ENCODE results near the gene OR52E1. TPM values are rescaled to one million over a fixed set of nuclear protein-coding genes. Genes with fewer than 3 reads are reported as not detected.

The OR52E1 gene
- total RNA-seq, 1 donor from 2014 or later = not detected

GRCh38 chr11:5088556-5088955, 19.2 kb downstream of the OR52E1 start:
- no peak for DNase-seq (ENCODE audit: extremely low spot score, unreplicated experiment)
- no peaks in the 10 kb centered on the region for H3K4me1 Mint-ChIP-seq (ENCODE audit: unreplicated experiment)
- H3K36me3 Mint-ChIP-seq (ENCODE audit: unreplicated experiment) = no peaks in the 10 kb centered on the region
- TF ChIP-seq CTCF (IDR thresholded peaks at IDR 0.05) = no peak
- H3K9me3 Mint-ChIP-seq (ENCODE audit: unreplicated experiment) = no peaks in the 10 kb centered on the region
- peaks cover 2% of the 10 kb centered on the region for H3K27me3 Mint-ChIP-seq (ENCODE audit: unreplicated experiment)
- H3K27ac Mint-ChIP-seq (ENCODE audit: unreplicated experiment) = no peak overlapping the region
- H3K4me3 Mint-ChIP-seq (ENCODE audit: unreplicated experiment) = no peak overlapping the region

GRCh38 chr11:5090668-5091067, 21.3 kb downstream of the OR52E1 start:
- Mint-ChIP-seq H3K9me3 (ENCODE audit: unreplicated experiment) (no peaks in the 10 kb centered on the region), H3K27me3 (ENCODE audit: unreplicated experiment) (peaks cover 2% of the 10 kb centered on the region), H3K4me3 (ENCODE audit: unreplicated experiment) (no peak overlapping the region), H3K27ac (ENCODE audit: unreplicated experiment) (no peak overlapping the region), H3K4me1 (ENCODE audit: unreplicated experiment) (no peaks in the 10 kb centered on the region), H3K36me3 (ENCODE audit: unreplicated experiment) (no peaks in the 10 kb centered on the region)
- no peak for TF ChIP-seq CTCF (IDR thresholded peaks at IDR 0.05)
- no peak for DNase-seq (ENCODE audit: extremely low spot score, unreplicated experiment)

GRCh38 chr11:5092821-5093585, 23.6 kb downstream of the OR52E1 start:
- no peaks in the 10 kb centered on the region for H3K36me3 Mint-ChIP-seq (ENCODE audit: unreplicated experiment)
- TF ChIP-seq CTCF (IDR thresholded peaks at IDR 0.05) = no peak

GRCh38 chr11:5096011-5096410, 26.6 kb downstream of the OR52E1 start:
- Mint-ChIP-seq H3K4me3 (ENCODE audit: unreplicated experiment) (no peak overlapping the region), H3K27me3 (ENCODE audit: unreplicated experiment) (peaks cover 2% of the 10 kb centered on the region), H3K9me3 (ENCODE audit: unreplicated experiment) (no peaks in the 10 kb centered on the region), H3K4me1 (ENCODE audit: unreplicated experiment) (no peaks in the 10 kb centered on the region), H3K27ac (ENCODE audit: unreplicated experiment) (no peak overlapping the region), H3K36me3 (ENCODE audit: unreplicated experiment) (no peaks in the 10 kb centered on the region)
- no peak for TF ChIP-seq CTCF (IDR thresholded peaks at IDR 0.05)
- no peak for DNase-seq (ENCODE audit: extremely low spot score, unreplicated experiment)

More at GRCh38 chr11:5092821-5093585, 23.6 kb downstream of the OR52E1 start:
- Mint-ChIP-seq H3K27me3 (ENCODE audit: unreplicated experiment) (no peaks in the 10 kb centered on the region), H3K27ac (ENCODE audit: unreplicated experiment) (no peak overlapping the region), H3K9me3 (ENCODE audit: unreplicated experiment) (no peaks in the 10 kb centered on the region), H3K4me3 (ENCODE audit: unreplicated experiment) (no peak overlapping the region), H3K4me1 (ENCODE audit: unreplicated experiment) (no peaks in the 10 kb centered on the region)
- DNase-seq (ENCODE audit: extremely low spot score, unreplicated experiment) = no peak

GRCh38 chr11:5102246-5102645, 32.9 kb downstream of the OR52E1 start:
- Mint-ChIP-seq H3K4me1 (ENCODE audit: unreplicated experiment) (no peaks in the 10 kb centered on the region), H3K36me3 (ENCODE audit: unreplicated experiment) (no peaks in the 10 kb centered on the region), H3K9me3 (ENCODE audit: unreplicated experiment) (no peaks in the 10 kb centered on the region), H3K4me3 (ENCODE audit: unreplicated experiment) (no peak overlapping the region), H3K27me3 (ENCODE audit: unreplicated experiment) (peaks cover 4% of the 10 kb centered on the region), H3K27ac (ENCODE audit: unreplicated experiment) (no peak overlapping the region)
- TF ChIP-seq CTCF (IDR thresholded peaks at IDR 0.05) = no peak
- no peak for DNase-seq (ENCODE audit: extremely low spot score, unreplicated experiment)

Measured in osteocyte (in vitro differentiated cells).